ENCODE results near the gene CCNY.
A peak's percentile ranks its signal among the peaks of the same experiment; 100 is the strongest.

The CCNY gene

GRCh38 chr10:35442028-35442427 is 105.7 kb downstream of the CCNY start:
- no peaks in the 10 kb centered on the region for H3K36me3 ChIP-seq (ENCODE audit: low read depth)
- H3K9me3 ChIP-seq (ENCODE audit: severe bottlenecking), result peaks cover 23% of the 10 kb centered on the region
- TF ChIP-seq, protein P1, sequence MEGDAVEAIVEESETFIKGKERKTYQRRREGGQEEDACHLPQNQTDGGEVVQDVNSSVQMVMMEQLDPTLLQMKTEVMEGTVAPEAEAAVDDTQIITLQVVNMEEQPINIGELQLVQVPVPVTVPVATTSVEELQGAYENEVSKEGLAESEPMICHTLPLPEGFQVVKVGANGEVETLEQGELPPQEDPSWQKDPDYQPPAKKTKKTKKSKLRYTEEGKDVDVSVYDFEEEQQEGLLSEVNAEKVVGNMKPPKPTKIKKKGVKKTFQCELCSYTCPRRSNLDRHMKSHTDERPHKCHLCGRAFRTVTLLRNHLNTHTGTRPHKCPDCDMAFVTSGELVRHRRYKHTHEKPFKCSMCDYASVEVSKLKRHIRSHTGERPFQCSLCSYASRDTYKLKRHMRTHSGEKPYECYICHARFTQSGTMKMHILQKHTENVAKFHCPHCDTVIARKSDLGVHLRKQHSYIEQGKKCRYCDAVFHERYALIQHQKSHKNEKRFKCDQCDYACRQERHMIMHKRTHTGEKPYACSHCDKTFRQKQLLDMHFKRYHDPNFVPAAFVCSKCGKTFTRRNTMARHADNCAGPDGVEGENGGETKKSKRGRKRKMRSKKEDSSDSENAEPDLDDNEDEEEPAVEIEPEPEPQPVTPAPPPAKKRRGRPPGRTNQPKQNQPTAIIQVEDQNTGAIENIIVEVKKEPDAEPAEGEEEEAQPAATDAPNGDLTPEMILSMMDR (IDR thresholded peaks at IDR 0.05; ENCODE audit: poor library complexity, severe bottlenecking), result no peak
- DNase-seq (ENCODE audit: low spot score) (no peak), ATAC-seq (ENCODE audit: low read depth) (no peak)
- H3K4me1 ChIP-seq (ENCODE audit: insufficient read depth, poor library complexity, severe bottlenecking), result peaks cover 9% of the 10 kb centered on the region
- H3K27me3 ChIP-seq (ENCODE audit: insufficient read depth, poor library complexity, severe bottlenecking), result no peaks in the 10 kb centered on the region
- no peak overlapping the region for H3K27ac ChIP-seq (ENCODE audit: poor library complexity, severe bottlenecking)
- H3K4me3 ChIP-seq (ENCODE audit: severe bottlenecking), result no peak overlapping the region

GRCh38 chr10:35442592-35442991 is 106.3 kb downstream of the CCNY start:
- Histone ChIP-seq H3K27me3 (ENCODE audit: insufficient read depth, poor library complexity, severe bottlenecking) (no peaks in the 10 kb centered on the region), H3K9me3 (ENCODE audit: severe bottlenecking) (peaks cover 23% of the 10 kb centered on the region), H3K36me3 (ENCODE audit: low read depth) (no peaks in the 10 kb centered on the region), H3K4me1 (ENCODE audit: insufficient read depth, poor library complexity, severe bottlenecking) (peaks cover 15% of the 10 kb centered on the region), H3K27ac (ENCODE audit: poor library complexity, severe bottlenecking) (no peak overlapping the region), H3K4me3 (ENCODE audit: severe bottlenecking) (no peak overlapping the region)
- TF ChIP-seq, protein P1 (IDR thresholded peaks at IDR 0.05; ENCODE audit: poor library complexity, severe bottlenecking), result no peak
- ATAC-seq (ENCODE audit: low read depth) (no peak), DNase-seq (ENCODE audit: low spot score) (no peak)

GRCh38 chr10:35443858-35444257 is 107.5 kb downstream of the CCNY start:
- Histone ChIP-seq H3K27ac (ENCODE audit: poor library complexity, severe bottlenecking) (no peak overlapping the region), H3K4me1 (ENCODE audit: insufficient read depth, poor library complexity, severe bottlenecking) (peaks cover 28% of the 10 kb centered on the region), H3K36me3 (ENCODE audit: low read depth) (no peaks in the 10 kb centered on the region), H3K9me3 (ENCODE audit: severe bottlenecking) (peaks cover 19% of the 10 kb centered on the region), H3K27me3 (ENCODE audit: insufficient read depth, poor library complexity, severe bottlenecking) (no peaks in the 10 kb centered on the region), H3K4me3 (ENCODE audit: severe bottlenecking) (no peak overlapping the region)
- TF ChIP-seq, protein P1 (IDR thresholded peaks at IDR 0.05; ENCODE audit: poor library complexity, severe bottlenecking), result no peak
- no peak for ATAC-seq (ENCODE audit: low read depth)
- no peak for DNase-seq (ENCODE audit: low spot score)

- H3K36me3 ChIP-seq (ENCODE audit: low read depth), result no peaks in the 10 kb centered on the region
- TF ChIP-seq, protein P1 (IDR thresholded peaks at IDR 0.05; ENCODE audit: poor library complexity, severe bottlenecking), result no peak
- H3K27ac ChIP-seq (ENCODE audit: poor library complexity, severe bottlenecking), result peak overlapping the region; percentile 94
- no peaks in the 10 kb centered on the region for H3K27me3 ChIP-seq (ENCODE audit: insufficient read depth, poor library complexity, severe bottlenecking)
- peaks cover 32% of the 10 kb centered on the region for H3K4me1 ChIP-seq (ENCODE audit: insufficient read depth, poor library complexity, severe bottlenecking)
- H3K9me3 ChIP-seq (ENCODE audit: severe bottlenecking), result peaks cover 19% of the 10 kb centered on the region
- ATAC-seq (ENCODE audit: low read depth) (no peak), DNase-seq (ENCODE audit: low spot score) (no peak)
- no peak overlapping the region for H3K4me3 ChIP-seq (ENCODE audit: severe bottlenecking)
These were observed 109.0 kb downstream of the CCNY start for GRCh38 chr10:35445150-35445884.

DNA sequence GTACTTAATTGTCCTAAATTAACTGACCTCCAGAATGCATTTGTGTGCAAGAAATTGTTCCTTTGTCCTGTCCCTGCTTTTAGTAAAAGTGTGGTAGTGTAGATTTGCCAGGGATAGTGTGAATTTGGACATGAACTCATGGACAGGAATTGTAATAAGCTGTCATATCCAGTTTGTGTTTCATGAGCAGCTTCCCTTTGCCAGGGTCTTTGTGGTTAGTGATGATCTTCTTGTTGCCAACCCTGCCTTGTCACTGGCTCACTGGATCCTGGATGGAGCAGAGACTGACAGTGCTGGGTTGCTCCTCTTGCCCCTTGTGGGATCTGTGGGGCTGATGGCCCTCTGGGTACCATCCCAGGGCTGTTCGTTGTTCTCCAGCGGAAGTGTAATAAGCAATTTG is 110.1 kb downstream of the CCNY start:
- H3K9me3 ChIP-seq (ENCODE audit: severe bottlenecking), result peaks cover 19% of the 10 kb centered on the region
- H3K36me3 ChIP-seq (ENCODE audit: low read depth), result no peaks in the 10 kb centered on the region
- H3K4me1 ChIP-seq (ENCODE audit: insufficient read depth, poor library complexity, severe bottlenecking), result peaks cover 39% of the 10 kb centered on the region
- no peak for DNase-seq (ENCODE audit: low spot score)
- no peak overlapping the region for H3K4me3 ChIP-seq (ENCODE audit: severe bottlenecking)
- no peaks in the 10 kb centered on the region for H3K27me3 ChIP-seq (ENCODE audit: insufficient read depth, poor library complexity, severe bottlenecking)
- H3K27ac ChIP-seq (ENCODE audit: poor library complexity, severe bottlenecking), result peak overlapping the region; percentile 94
- TF ChIP-seq, protein P1 (IDR thresholded peaks at IDR 0.05; ENCODE audit: poor library complexity, severe bottlenecking), result no peak
- no peak for ATAC-seq (ENCODE audit: low read depth)

All from RWPE2 (cell line).